ENCODE results near the gene HPRT1.
A peak's percentile ranks its signal among the peaks of the same experiment; 100 is the strongest.
"Not testable (repeated sequence)": the region's sequence is repeated elsewhere in the genome, so short reads cannot be mapped to it uniquely, and the experiment has no call there.

Gene HPRT1, protein sequence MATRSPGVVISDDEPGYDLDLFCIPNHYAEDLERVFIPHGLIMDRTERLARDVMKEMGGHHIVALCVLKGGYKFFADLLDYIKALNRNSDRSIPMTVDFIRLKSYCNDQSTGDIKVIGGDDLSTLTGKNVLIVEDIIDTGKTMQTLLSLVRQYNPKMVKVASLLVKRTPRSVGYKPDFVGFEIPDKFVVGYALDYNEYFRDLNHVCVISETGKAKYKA

GRCh38 chrX:134460005-134460861 lies at the start of gene HPRT1:
HPRT1 (plus strand) TSS chrX:134460165; CDS start chrX:134460312, 147 bp downstream.
- DNase-seq (ENCODE audit: low read depth in 2 of 3, low spot score in 1 of 3), result peak; percentile 45 to 59 (median 46)

DNA sequence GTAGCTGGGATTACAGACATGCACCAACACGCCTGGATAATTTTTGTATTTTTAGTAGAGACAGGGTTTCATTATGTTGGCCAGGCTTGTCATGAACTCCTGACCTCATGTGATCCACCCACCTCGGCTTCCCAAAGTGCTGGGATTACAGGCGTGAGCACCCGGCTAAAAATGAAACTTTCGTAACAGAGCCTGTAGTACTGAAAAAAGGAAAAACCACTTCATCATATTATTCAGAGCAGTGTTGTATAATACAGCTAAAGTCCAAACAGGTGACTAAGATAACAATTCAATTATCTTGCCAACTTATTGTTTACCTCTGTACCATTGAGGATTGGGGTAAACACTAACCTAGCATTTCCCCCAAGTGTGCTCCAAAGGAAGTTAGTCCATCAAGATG lies 43.9 kb upstream of the HPRT1 start:
- no peak for DNase-seq (ENCODE audit: low read depth in 2 of 3, low spot score in 1 of 3)

DNA sequence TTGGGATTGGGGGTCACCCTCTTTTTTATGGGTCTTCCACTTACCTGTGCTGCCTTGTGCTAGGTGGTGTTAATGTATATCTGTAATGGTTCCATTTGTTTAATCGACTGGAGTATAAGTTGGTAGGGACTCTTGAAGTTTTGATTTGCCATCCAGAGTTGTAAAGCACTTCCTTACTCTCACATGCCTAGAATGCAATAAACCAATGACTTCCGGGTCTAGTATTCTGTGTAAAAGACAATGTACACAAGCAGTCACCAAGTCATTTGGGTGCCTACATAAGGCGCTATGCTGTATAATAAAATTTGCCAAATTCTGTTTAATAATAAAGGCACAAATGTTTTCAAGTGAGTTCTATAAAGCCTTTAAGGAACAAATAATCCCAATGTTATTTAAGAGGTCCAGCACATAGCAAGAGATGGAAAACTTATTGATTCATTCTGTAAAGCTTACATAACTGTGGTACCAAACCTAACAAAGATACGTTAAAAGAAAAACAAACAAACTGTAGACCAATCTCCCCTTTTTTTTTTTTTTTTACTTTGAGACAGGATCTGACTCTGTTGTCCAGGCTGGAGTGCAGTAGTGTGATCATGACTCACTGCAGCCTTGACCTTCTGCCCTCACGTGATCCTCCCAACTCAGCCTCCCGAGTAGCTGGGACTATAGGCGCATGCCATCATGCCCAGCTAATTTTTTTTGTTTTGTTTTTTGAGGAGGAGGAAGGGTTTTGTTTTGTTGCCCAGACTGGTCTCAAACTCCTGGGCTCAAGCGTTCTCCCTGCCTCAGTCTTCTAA lies 41.5 kb upstream of the HPRT1 start:
- no peak for DNase-seq (ENCODE audit: low read depth in 2 of 3, low spot score in 1 of 3)

DNA sequence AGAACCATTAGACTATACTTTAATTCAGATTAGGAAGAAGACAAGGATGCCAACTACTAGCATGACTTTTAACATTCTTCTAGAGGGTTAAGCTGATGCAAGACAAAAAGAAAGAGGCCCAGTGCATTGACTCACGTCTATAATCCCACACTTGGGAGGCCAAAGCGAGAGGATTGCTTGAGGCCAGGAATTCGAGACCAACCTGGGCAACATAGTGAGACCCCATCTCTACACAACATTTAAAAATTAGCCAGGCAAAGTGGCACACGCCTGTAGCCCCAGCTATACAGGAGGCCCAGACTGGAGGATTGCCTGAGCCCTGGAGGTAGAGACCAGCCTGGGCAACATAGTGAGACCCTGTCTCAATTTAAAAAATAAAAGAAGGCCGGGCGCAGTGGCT lies 40.2 kb upstream of the HPRT1 start:
- DNase-seq (ENCODE audit: low read depth in 2 of 3, low spot score in 1 of 3), result no peak

GRCh38 chrX:134423606-134424005 lies 36.4 kb upstream of the HPRT1 start:
- no peak for DNase-seq (ENCODE audit: low read depth in 2 of 3, low spot score in 1 of 3)

DNA sequence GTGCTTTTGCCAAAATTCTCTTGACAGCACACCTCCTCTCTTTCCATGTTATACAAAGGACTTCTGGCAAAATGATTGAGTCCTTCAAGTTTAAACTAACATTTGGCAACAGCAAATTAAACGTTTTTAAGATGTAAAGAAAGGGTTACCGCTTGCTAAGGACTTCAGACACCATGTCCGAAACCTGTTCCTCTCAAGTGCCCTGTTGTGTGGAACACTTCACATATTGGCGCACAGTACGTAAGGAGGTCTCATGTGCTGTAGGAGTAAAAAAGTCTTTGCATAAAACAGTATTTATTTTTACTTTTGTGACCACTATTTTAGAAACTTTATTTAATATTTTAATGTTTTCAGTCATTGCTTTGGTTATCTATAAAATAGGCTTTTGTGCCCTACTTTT lies 33.7 kb upstream of the HPRT1 start:
- no peak for DNase-seq (ENCODE audit: low read depth in 2 of 3, low spot score in 1 of 3)

GRCh38 chrX:134431894-134432293 lies 28.1 kb upstream of the HPRT1 start:
- DNase-seq (ENCODE audit: low read depth in 2 of 3, low spot score in 1 of 3), result no peak

GRCh38 chrX:134435894-134436293 lies 24.1 kb upstream of the HPRT1 start:
- DNase-seq (ENCODE audit: low read depth in 2 of 3, low spot score in 1 of 3), result no peak

- no peak for DNase-seq (ENCODE audit: low read depth in 2 of 3, low spot score in 1 of 3)
Measured at GRCh38 chrX:134443020-134443419, 16.9 kb upstream of the HPRT1 start.

GRCh38 chrX:134443461-134443860 lies 16.5 kb upstream of the HPRT1 start:
- no peak for DNase-seq (ENCODE audit: low read depth in 2 of 3, low spot score in 1 of 3)

DNA sequence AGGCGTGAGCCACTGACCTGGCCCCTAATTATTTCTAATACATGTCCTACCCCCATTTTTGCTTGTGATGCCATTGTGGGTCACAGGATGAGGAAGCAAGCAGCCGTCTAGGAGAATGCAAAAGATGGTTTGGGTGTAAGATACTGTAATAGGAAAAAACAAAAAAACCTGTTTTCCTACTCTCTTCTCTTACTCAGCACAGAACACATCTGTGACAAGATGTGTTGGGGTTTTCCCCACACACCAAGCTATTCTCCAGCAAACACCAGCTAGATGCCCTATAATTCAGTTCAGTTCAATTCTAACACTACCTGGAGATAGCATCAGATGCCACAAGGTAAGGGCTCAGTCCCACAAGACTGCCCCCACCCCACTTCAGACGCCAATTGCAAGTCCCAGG lies 15.3 kb upstream of the HPRT1 start:
- no peak for DNase-seq (ENCODE audit: low read depth in 2 of 3, low spot score in 1 of 3)

DNA sequence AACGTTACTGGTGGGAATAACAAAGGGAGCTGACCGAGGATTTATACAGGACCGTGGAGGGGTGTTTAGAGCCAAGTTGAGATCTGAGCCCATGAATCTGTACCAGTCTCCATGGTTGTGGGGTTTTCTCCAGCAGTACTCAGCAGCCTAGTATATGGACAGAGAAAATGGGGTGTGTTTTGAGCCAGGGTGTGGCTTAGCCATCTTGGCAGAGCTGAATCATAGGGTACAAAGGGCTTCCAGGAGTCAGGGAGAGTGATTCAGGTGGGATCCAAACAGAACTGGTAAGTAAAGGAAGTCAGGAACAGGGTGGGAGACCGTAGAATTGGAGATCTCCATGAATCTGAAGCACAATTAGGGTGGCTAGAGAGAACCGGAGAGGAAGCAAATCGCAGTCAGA lies 7.4 kb upstream of the HPRT1 start:
- no peak for DNase-seq (ENCODE audit: low read depth in 2 of 3, low spot score in 1 of 3)

DNA sequence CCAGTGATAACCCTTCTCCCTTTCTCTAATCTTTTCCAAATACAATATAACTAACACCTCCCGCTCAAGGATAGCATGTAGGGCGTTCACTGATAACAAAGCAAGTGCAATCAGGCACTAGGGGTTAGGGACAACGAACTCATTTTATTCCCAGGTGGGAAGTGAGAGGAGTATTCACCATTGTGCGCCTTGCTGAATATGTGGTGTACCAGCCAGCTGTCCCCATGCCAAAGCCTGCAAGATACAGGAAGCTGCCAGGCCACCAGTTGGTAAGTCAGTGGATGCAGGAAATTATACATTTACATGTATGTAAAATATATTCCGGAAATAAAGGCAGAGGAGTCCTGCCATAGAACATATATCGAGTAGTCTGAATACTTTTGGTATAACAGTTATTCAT lies 6.3 kb upstream of the HPRT1 start:
- no peak for DNase-seq (ENCODE audit: low read depth in 2 of 3, low spot score in 1 of 3)

- DNase-seq (ENCODE audit: low read depth in 2 of 3, low spot score in 1 of 3), result no peak
Measured at GRCh38 chrX:134454506-134454905, 5.5 kb upstream of the HPRT1 start.

GRCh38 chrX:134457708-134458107 lies 2.3 kb upstream of the HPRT1 start:
- DNase-seq (ENCODE audit: low read depth in 2 of 3, low spot score in 1 of 3), result no peak

DNA sequence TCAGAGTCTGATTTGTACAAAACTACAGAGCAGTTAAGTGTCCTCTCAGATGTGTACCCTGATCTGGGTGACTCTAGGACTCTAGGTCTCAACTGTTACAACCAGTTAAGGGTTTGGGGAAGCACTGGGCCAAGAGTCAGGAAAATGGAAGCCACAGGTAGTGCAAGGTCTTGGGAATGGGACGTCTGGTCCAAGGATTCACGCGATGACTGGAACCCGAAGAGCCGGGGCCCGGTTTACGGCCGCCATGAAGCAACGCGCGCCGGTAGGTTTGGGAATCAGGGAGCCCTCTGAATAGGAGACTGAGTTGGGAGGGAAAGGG lies 321 bp upstream of the HPRT1 start:
- no peak for DNase-seq (ENCODE audit: low read depth in 2 of 3, low spot score in 1 of 3)

GRCh38 chrX:134460862-134461220 lies 876 bp downstream of the HPRT1 start:
- peak in 1 of 3 donors; percentile 2 for DNase-seq (ENCODE audit: low read depth in 2 of 3, low spot score in 1 of 3)

DNA sequence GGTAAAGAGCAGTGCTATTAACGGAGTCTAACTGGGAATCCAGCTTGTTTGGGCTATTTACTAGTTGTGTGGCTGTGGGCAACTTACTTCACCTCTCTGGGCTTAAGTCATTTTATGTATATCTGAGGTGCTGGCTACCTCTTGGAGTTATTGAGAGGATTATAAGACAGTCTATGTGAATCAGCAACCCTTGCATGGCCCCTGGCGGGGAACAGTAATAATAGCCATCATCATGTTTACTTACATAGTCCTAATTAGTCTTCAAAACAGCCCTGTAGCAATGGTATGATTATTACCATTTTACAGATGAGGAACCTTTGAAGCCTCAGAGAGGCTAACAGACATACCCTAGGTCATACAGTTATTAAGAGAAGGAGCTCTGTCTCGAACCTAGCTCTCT lies 1.5 kb downstream of the HPRT1 start:
- DNase-seq (ENCODE audit: low read depth in 2 of 3, low spot score in 1 of 3), result no peak

GRCh38 chrX:134462927-134463326 lies 3.0 kb downstream of the HPRT1 start:
- DNase-seq (ENCODE audit: low read depth in 2 of 3, low spot score in 1 of 3), result no peak

DNA sequence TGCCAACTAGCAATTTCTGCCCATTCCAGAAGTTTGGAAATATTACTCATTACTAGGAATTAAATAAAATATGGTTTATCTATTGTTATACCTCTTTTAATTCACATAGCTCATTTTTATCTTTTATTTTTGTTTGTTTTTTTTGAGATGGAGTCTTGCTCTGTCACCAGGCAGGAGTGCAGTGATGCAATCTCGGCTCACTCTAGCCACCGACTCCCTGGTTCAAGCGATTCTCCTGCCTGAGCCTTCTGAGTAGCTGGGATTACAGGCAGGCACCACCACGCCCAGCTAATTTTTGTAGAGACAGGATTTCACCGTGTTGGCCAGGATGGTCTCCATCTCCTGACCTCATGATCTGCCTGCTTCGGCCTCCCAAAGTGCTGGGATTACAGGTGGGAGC lies 4.5 kb downstream of the HPRT1 start:
- DNase-seq (ENCODE audit: low read depth in 2 of 3, low spot score in 1 of 3), result not testable (repeated sequence)

GRCh38 chrX:134469486-134469885 lies 9.5 kb downstream of the HPRT1 start:
- no peak for DNase-seq (ENCODE audit: low read depth in 2 of 3, low spot score in 1 of 3)

DNA sequence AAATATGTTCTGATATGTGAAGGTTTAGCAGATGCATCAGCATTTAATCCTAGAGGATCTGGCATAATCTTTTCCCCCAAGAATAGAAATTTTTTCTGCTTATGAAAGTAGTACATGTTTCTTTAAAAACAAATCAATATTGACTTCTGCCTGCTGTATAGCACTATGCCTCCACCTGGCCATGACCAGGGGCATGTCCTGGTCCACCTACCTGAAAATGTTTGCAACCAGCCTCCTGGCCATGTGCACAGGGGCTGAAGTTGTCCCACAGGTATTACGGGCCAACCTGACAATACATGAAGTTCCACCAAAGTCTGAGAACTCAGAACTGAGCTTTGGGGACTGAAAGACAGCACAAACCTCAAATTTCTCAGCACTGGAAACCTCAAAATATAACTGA lies 10.0 kb downstream of the HPRT1 start:
- no peak for DNase-seq (ENCODE audit: low read depth in 2 of 3, low spot score in 1 of 3)
